ENCODE results near the gene ABCF3. TPM values are rescaled to one million over a fixed set of nuclear protein-coding genes. Genes with fewer than 3 reads are reported as not detected.

The ABCF3 gene
- total RNA-seq, 1 experiment from 2014 or later = 56.1 TPM

GRCh38 chr3:184236636-184237035 lies 50.6 kb downstream of the ABCF3 start:
- Histone ChIP-seq H3K56ac (ENCODE audit: insufficient read length, low read depth, low read length) (no peak overlapping the region), H3K79me2 (ENCODE audit: insufficient read depth, low read length) (no peaks in the 10 kb centered on the region), H2BK20ac (ENCODE audit: low read depth, low read length, poor library complexity, severe bottlenecking) (no peak overlapping the region), H2AK5ac (ENCODE audit: insufficient read length, low read length) (no peak overlapping the region), H3K14ac (ENCODE audit: insufficient read depth, low read length) (no peak overlapping the region), H3K18ac (ENCODE audit: insufficient read length, low read depth, low read length) (no peak overlapping the region), H4K5ac (ENCODE audit: insufficient read length, low read depth, low read length) (no peak overlapping the region), H4K8ac (replicated peaks; ENCODE audit: insufficient read length, low read depth, low read length) (no peak overlapping the region), H3K4me1 (ENCODE audit: insufficient read depth, low read length) (no peaks in the 10 kb centered on the region), H3K27me3 (ENCODE audit: insufficient read depth, low read length) (peaks cover 9% of the 10 kb centered on the region), H3K4ac (ENCODE audit: low read depth, low read length) (no peak overlapping the region), H3T11ph (ENCODE audit: low read length) (no peak overlapping the region), H2AFZ (ENCODE audit: low read length) (no peak overlapping the region), H4K91ac (ENCODE audit: insufficient read length, low read depth, low read length) (no peak overlapping the region), H3K9ac (ENCODE audit: extremely low read depth, insufficient read length, low read length) (no peak overlapping the region), H2BK12ac (ENCODE audit: insufficient read length, low read depth, low read length) (no peak overlapping the region), H4K20me1 (ENCODE audit: control insufficient read depth, insufficient read depth, insufficient read length) (no peaks in the 10 kb centered on the region), H2BK15ac (ENCODE audit: low read depth, low read length) (no peak overlapping the region), H2BK120ac (ENCODE audit: low read depth, low read length, poor library complexity, severe bottlenecking) (no peak overlapping the region), H2BK5ac (ENCODE audit: insufficient read length, low read length) (no peak overlapping the region), H3K4me2 (ENCODE audit: insufficient read depth, insufficient read length, low read length) (no peak overlapping the region), H3K23ac (ENCODE audit: insufficient read length, low read depth, low read length) (no peak overlapping the region), H3K9me3 (ENCODE audit: control insufficient read depth, low read depth, low read length) (no peaks in the 10 kb centered on the region), H3K27ac (ENCODE audit: insufficient read length, low read depth, low read length) (no peak overlapping the region), H3K79me1 (ENCODE audit: insufficient read depth, low read depth, low read length, poor library complexity, severe bottlenecking) (no peaks in the 10 kb centered on the region), H3K23me2 (ENCODE audit: insufficient read length, low read depth, low read length, poor library complexity, severe bottlenecking) (no peaks in the 10 kb centered on the region)
- no peaks in the 10 kb centered on the region; a peak in 1 of 7 replicates for H3K36me3 Mint-ChIP-seq (ENCODE audit: insufficient read depth in 1 of 3, low read depth in 3 of 3)
- H3K27ac Mint-ChIP-seq = no peak overlapping the region
- WGBS (ENCODE audit: extremely low coverage, insufficient read length, low lambda C conversion rate) = no CpG with 5 or more reads among the region's 3 CpGs
- no peak for TF ChIP-seq CTCF (conservative IDR thresholded peaks at IDR 0.05)
- no peak for DNase-seq
- H3K9me3 Mint-ChIP-seq = no peaks in the 10 kb centered on the region
- H3K4me1 Mint-ChIP-seq = 0 out of 4 replicates have a peak, but pooled peaks cover 0 to 4% of the 10 kb centered on the region in 2 experiments
- peaks cover 23% of the 10 kb centered on the region for H3K27me3 Mint-ChIP-seq (ENCODE audit: low read depth)
- H3K4me3 Mint-ChIP-seq = no peak overlapping the region
